ENCODE results near the gene CPA4.

DNA sequence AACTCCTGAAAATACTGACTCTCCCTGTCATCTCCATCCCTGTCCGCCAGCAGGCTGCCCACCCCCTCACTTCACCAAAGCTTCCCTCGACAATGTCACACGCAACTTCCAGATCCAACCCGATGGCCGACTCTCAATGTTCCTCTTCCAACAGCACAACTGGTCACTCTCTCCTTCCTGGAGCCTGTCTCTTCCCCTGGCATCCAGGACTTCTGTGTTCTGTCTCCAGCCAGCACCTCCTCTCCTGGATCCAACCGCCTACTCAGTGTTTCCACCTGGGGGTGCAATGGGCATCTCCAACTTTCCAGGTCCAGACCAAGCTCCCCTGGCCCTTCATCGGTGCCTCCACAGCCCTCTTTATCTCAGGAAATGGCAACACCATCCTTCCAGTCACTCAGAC, 60.2 kb downstream of the CPA4 start:
- TF ChIP-seq, protein P1, sequence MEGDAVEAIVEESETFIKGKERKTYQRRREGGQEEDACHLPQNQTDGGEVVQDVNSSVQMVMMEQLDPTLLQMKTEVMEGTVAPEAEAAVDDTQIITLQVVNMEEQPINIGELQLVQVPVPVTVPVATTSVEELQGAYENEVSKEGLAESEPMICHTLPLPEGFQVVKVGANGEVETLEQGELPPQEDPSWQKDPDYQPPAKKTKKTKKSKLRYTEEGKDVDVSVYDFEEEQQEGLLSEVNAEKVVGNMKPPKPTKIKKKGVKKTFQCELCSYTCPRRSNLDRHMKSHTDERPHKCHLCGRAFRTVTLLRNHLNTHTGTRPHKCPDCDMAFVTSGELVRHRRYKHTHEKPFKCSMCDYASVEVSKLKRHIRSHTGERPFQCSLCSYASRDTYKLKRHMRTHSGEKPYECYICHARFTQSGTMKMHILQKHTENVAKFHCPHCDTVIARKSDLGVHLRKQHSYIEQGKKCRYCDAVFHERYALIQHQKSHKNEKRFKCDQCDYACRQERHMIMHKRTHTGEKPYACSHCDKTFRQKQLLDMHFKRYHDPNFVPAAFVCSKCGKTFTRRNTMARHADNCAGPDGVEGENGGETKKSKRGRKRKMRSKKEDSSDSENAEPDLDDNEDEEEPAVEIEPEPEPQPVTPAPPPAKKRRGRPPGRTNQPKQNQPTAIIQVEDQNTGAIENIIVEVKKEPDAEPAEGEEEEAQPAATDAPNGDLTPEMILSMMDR (IDR thresholded peaks at IDR 0.05) = no peak
- TF ChIP-seq POLR2AphosphoS5 (IDR thresholded peaks at IDR 0.05) = no peak
